GM23338 (cell line): Measurements from ENCODE around the gene ADAM8. TPM values are rescaled to one million over a fixed set of nuclear protein-coding genes. Genes with fewer than 3 reads are reported as not detected.

Source experiments
- STAT1 ChIP-seq: IDR thresholded peaks from one replicate; pipeline ENCODE4 v1.6.1; 2016; ENCODE audit warnings: antibody characterized with exemption; ENCODE audit not compliant: unreplicated experiment
- ZNF114 ChIP-seq: fragments of 250-450 bp; sonication (Bioruptor Pico); IDR thresholded peaks from 2 replicates; pipeline ENCODE4 v1.5.0; 2020; ENCODE audit warnings: mild to moderate bottlenecking, moderate library complexity
- polyA plus RNA-seq: library from polyadenylated mRNA; unstranded; fragments of >200 nt; fragmentation: Nextera tagmentation; extraction: Ambion mirVana; gene quantifications from 2 replicates; pipeline ENCODE4 v1.2.1, GENCODE V29; 2016
- total RNA-seq: library from RNA; depleted of rRNA; stranded (reverse); fragments of >200 nt; shearing (Covaris generic); gene quantifications from 2 replicates; pipeline ENCODE4 v1.2.3, GENCODE V29; 2014
- TF ChIP-seq, protein P1 (sequence below): IDR thresholded peaks from one replicate; pipeline ENCODE4 v1.6.1; 2018; ENCODE audit warnings: antibody characterized with exemption; ENCODE audit not compliant: unreplicated experiment
- TF ChIP-seq, protein P2 (sequence below): fragments of 250-450 bp; sonication (Bioruptor Pico); IDR thresholded peaks from 2 replicates; pipeline ENCODE4 v1.5.0; 2020; ENCODE audit warnings: mild to moderate bottlenecking, moderate library complexity

ADAM8 gene
- total and polyA plus RNA-seq, 2 experiments from 2014 or later = 1.9 to 5.5 TPM

DNA sequence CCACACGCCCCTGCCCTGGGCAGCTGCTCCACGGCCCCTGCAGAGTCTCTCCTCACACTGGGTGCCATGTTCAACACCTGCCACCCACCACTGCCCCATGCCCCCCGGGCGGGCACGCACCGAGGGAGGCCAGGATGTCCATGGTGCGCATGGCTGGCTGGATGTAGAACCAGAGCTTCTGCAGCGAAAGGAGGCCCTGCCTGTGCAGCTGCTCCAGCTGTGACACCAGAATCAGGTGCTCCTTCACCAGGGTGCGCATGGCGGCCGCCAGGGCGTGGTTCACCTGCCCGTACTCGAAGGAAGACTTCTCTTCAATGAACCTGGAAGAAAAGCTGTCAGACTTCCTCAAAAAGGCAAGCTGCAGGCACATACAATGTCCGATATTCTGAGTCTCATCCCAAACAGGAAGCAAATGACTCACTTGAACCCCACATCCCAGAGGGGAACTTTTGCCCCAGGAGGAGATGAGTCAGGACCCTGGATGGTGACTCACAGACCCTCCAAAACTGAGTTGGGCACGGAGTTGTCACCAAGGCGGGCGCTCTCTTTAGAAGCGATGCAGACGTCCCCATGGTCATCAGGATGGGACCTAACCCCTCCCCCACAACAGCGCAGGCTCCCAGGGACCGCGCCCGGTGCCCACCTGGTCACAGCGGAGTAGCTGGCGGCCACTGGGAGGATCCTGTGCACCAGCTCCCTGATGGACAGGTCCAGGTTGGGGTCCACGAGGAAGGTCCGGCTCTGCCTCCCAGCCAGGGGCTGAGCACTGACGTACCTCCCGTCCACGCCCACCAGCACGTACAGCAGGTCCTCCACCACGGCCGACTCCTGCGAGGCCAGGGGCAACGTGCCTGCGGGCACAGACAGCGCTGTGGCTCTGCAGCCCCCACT lies 16.5 kb upstream of the ADAM8 start (continued):
- TF ChIP-seq, protein P1, sequence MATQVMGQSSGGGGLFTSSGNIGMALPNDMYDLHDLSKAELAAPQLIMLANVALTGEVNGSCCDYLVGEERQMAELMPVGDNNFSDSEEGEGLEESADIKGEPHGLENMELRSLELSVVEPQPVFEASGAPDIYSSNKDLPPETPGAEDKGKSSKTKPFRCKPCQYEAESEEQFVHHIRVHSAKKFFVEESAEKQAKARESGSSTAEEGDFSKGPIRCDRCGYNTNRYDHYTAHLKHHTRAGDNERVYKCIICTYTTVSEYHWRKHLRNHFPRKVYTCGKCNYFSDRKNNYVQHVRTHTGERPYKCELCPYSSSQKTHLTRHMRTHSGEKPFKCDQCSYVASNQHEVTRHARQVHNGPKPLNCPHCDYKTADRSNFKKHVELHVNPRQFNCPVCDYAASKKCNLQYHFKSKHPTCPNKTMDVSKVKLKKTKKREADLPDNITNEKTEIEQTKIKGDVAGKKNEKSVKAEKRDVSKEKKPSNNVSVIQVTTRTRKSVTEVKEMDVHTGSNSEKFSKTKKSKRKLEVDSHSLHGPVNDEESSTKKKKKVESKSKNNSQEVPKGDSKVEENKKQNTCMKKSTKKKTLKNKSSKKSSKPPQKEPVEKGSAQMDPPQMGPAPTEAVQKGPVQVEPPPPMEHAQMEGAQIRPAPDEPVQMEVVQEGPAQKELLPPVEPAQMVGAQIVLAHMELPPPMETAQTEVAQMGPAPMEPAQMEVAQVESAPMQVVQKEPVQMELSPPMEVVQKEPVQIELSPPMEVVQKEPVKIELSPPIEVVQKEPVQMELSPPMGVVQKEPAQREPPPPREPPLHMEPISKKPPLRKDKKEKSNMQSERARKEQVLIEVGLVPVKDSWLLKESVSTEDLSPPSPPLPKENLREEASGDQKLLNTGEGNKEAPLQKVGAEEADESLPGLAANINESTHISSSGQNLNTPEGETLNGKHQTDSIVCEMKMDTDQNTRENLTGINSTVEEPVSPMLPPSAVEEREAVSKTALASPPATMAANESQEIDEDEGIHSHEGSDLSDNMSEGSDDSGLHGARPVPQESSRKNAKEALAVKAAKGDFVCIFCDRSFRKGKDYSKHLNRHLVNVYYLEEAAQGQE = no peak
- TF ChIP-seq, protein P2, sequence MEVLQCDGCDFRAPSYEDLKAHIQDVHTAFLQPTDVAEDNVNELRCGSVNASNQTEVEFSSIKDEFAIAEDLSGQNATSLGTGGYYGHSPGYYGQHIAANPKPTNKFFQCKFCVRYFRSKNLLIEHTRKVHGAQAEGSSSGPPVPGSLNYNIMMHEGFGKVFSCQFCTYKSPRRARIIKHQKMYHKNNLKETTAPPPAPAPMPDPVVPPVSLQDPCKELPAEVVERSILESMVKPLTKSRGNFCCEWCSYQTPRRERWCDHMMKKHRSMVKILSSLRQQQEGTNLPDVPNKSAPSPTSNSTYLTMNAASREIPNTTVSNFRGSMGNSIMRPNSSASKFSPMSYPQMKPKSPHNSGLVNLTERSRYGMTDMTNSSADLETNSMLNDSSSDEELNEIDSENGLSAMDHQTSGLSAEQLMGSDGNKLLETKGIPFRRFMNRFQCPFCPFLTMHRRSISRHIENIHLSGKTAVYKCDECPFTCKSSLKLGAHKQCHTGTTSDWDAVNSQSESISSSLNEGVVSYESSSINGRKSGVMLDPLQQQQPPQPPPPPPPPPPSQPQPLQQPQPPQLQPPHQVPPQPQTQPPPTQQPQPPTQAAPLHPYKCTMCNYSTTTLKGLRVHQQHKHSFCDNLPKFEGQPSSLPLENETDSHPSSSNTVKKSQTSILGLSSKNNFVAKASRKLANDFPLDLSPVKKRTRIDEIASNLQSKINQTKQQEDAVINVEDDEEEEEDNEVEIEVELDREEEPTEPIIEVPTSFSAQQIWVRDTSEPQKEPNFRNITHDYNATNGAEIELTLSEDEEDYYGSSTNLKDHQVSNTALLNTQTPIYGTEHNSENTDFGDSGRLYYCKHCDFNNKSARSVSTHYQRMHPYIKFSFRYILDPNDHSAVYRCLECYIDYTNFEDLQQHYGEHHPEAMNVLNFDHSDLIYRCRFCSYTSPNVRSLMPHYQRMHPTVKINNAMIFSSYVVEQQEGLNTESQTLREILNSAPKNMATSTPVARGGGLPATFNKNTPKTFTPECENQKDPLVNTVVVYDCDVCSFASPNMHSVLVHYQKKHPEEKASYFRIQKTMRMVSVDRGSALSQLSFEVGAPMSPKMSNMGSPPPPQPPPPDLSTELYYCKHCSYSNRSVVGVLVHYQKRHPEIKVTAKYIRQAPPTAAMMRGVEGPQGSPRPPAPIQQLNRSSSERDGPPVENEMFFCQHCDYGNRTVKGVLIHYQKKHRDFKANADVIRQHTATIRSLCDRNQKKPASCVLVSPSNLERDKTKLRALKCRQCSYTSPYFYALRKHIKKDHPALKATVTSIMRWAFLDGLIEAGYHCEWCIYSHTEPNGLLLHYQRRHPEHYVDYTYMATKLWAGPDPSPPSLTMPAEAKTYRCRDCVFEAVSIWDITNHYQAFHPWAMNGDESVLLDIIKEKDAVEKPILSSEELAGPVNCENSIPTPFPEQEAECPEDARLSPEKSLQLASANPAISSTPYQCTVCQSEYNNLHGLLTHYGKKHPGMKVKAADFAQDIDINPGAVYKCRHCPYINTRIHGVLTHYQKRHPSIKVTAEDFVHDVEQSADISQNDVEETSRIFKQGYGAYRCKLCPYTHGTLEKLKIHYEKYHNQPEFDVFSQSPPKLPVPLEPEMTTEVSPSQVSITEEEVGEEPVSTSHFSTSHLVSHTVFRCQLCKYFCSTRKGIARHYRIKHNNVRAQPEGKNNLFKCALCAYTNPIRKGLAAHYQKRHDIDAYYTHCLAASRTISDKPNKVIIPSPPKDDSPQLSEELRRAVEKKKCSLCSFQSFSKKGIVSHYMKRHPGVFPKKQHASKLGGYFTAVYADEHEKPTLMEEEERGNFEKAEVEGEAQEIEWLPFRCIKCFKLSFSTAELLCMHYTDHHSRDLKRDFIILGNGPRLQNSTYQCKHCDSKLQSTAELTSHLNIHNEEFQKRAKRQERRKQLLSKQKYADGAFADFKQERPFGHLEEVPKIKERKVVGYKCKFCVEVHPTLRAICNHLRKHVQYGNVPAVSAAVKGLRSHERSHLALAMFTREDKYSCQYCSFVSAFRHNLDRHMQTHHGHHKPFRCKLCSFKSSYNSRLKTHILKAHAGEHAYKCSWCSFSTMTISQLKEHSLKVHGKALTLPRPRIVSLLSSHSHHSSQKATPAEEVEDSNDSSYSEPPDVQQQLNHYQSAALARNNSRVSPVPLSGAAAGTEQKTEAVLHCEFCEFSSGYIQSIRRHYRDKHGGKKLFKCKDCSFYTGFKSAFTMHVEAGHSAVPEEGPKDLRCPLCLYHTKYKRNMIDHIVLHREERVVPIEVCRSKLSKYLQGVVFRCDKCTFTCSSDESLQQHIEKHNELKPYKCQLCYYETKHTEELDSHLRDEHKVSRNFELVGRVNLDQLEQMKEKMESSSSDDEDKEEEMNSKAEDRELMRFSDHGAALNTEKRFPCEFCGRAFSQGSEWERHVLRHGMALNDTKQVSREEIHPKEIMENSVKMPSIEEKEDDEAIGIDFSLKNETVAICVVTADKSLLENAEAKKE (CRISPR knock-in tag) = no peak
- TF ChIP-seq STAT1 = no peak
- TF ChIP-seq ZNF114 (CRISPR knock-in tag) = no peak
